ENCODE measurements around the gene PAQR7.

- TF ChIP-seq CTCF (IDR thresholded peaks at IDR 0.05) (no peak), POLR2A (IDR thresholded peaks at IDR 0.05) (no peak)
These were observed 18.7 kb downstream of the PAQR7 start for GRCh38 chr1:25856856-25857255.
